ENCODE measurements around the gene KRTAP2-3.
"Not testable (repeated sequence)": the region's sequence is repeated elsewhere in the genome, so short reads cannot be mapped to it uniquely, and the experiment has no call there.

KRTAP2-3 gene

GRCh38 chr17:41084100-41084856 is 24.4 kb upstream of the KRTAP2-3 start, which contains the start of gene KRTAP4-7:
Gene KRTAP4-7, plus strand, starts transcription at chr17:41084150. Its CDS starts 57 bp downstream, at chr17:41084207.
- H3K4me1 ChIP-seq (ENCODE audit: control insufficient read depth in 2 of 2, insufficient read depth in 1 of 2, low read depth in 1 of 2, low read length in 2 of 2); H3K79me1 ChIP-seq (ENCODE audit: low read depth, low read length): not testable (repeated sequence)
- WGBS, 2 donors (ENCODE audit: extremely low coverage in 2 of 2, insufficient read length in 2 of 2, insufficient replicate concordance in 1 of 2): no CpG with 5 or more reads among the region's 14 CpGs

GRCh38 chr17:41083427-41083826 is 23.5 kb upstream of the KRTAP2-3 start:
- not testable (repeated sequence) for H3K9ac ChIP-seq (ENCODE audit: low read depth, low read length, poor library complexity); H2BK12ac ChIP-seq (ENCODE audit: low read length); H2AK5ac ChIP-seq (ENCODE audit: low read depth, low read length); H3K4ac ChIP-seq (ENCODE audit: low read length); H3K36me3 ChIP-seq (replicated peaks in 1 of 2; ENCODE audit: control insufficient read depth in 2 of 2, insufficient read depth in 2 of 2, low read length in 2 of 2); H4K8ac ChIP-seq (ENCODE audit: low read depth, low read length); H2AFZ ChIP-seq (ENCODE audit: low read length); H3K27me3 ChIP-seq (ENCODE audit: control insufficient read depth in 3 of 3, insufficient read depth in 3 of 3, low read depth in 1 of 3, low read length in 3 of 3); H2BK5ac ChIP-seq (ENCODE audit: low read length); H3K18ac ChIP-seq (ENCODE audit: low read length); H2BK120ac ChIP-seq (ENCODE audit: low read depth, low read length); H2BK15ac ChIP-seq (ENCODE audit: low read length); H3K27ac ChIP-seq (replicated peaks; ENCODE audit: low read length); H3K9me3 ChIP-seq (replicated peaks in 1 of 2; ENCODE audit: control insufficient read depth in 2 of 2, insufficient read depth in 1 of 2, low read depth in 1 of 2, low read length in 2 of 2); H3K4me1 ChIP-seq (ENCODE audit: control insufficient read depth in 2 of 2, insufficient read depth in 1 of 2, low read depth in 1 of 2, low read length in 2 of 2); DNase-seq (ENCODE audit: low spot score); H4K91ac ChIP-seq (ENCODE audit: low read depth, low read length, poor library complexity); H3K14ac ChIP-seq (ENCODE audit: low read length); H3K79me1 ChIP-seq (ENCODE audit: low read depth, low read length); H3K4me2 ChIP-seq (ENCODE audit: insufficient read depth, low read length, poor library complexity, severe bottlenecking); H3K23ac ChIP-seq (ENCODE audit: low read depth, low read length, poor library complexity); H3K4me3 ChIP-seq (ENCODE audit: low read length in 2 of 2)
- no CpG with 5 or more reads among the region's 2 CpGs for WGBS, 2 donors (ENCODE audit: extremely low coverage in 2 of 2, insufficient read length in 2 of 2, insufficient replicate concordance in 1 of 2)

More at GRCh38 chr17:41084100-41084856, 24.4 kb upstream of the KRTAP2-3 start, which contains the start of gene KRTAP4-7:
- not testable (repeated sequence) for H3K4ac ChIP-seq (ENCODE audit: low read length); H2AFZ ChIP-seq (ENCODE audit: low read length); DNase-seq (ENCODE audit: low spot score); H2BK15ac ChIP-seq (ENCODE audit: low read length); H3K18ac ChIP-seq (ENCODE audit: low read length); H3K4me2 ChIP-seq (ENCODE audit: insufficient read depth, low read length, poor library complexity, severe bottlenecking); H2BK120ac ChIP-seq (ENCODE audit: low read depth, low read length); H3K27me3 ChIP-seq (ENCODE audit: control insufficient read depth in 3 of 3, insufficient read depth in 3 of 3, low read depth in 1 of 3, low read length in 3 of 3); H3K27ac ChIP-seq (replicated peaks; ENCODE audit: low read length); H3K23ac ChIP-seq (ENCODE audit: low read depth, low read length, poor library complexity); H2BK5ac ChIP-seq (ENCODE audit: low read length); H2AK5ac ChIP-seq (ENCODE audit: low read depth, low read length); H3K36me3 ChIP-seq (replicated peaks in 1 of 2; ENCODE audit: control insufficient read depth in 2 of 2, insufficient read depth in 2 of 2, low read length in 2 of 2); H3K4me3 ChIP-seq (ENCODE audit: low read length in 2 of 2); H3K9me3 ChIP-seq (replicated peaks in 1 of 2; ENCODE audit: control insufficient read depth in 2 of 2, insufficient read depth in 1 of 2, low read depth in 1 of 2, low read length in 2 of 2); H2BK12ac ChIP-seq (ENCODE audit: low read length); H3K9ac ChIP-seq (ENCODE audit: low read depth, low read length, poor library complexity); H4K8ac ChIP-seq (ENCODE audit: low read depth, low read length); H4K91ac ChIP-seq (ENCODE audit: low read depth, low read length, poor library complexity); H3K14ac ChIP-seq (ENCODE audit: low read length)

GRCh38 chr17:41082626-41083025 is 22.7 kb upstream of the KRTAP2-3 start:
- H3K23ac ChIP-seq (ENCODE audit: low read depth, low read length, poor library complexity): no peak overlapping the region
- H3K4me1 ChIP-seq (ENCODE audit: control insufficient read depth in 2 of 2, insufficient read depth in 1 of 2, low read depth in 1 of 2, low read length in 2 of 2): no peaks in the 10 kb centered on the region
- no peak overlapping the region for H2AK5ac ChIP-seq (ENCODE audit: low read depth, low read length)
- H3K79me1 ChIP-seq (ENCODE audit: low read depth, low read length): no peaks in the 10 kb centered on the region
- H2BK12ac ChIP-seq (ENCODE audit: low read length): no peak overlapping the region
- H2BK15ac ChIP-seq (ENCODE audit: low read length): no peak overlapping the region
- no peak overlapping the region for H3K4me3 ChIP-seq (ENCODE audit: low read length in 2 of 2)
- H3K18ac ChIP-seq (ENCODE audit: low read length): no peak overlapping the region
- H2AFZ ChIP-seq (ENCODE audit: low read length): no peak overlapping the region
- H3K9me3 ChIP-seq (replicated peaks in 1 of 2; ENCODE audit: control insufficient read depth in 2 of 2, insufficient read depth in 1 of 2, low read depth in 1 of 2, low read length in 2 of 2): no peaks in the 10 kb centered on the region
- DNase-seq (ENCODE audit: low spot score): no peak
- H3K9ac ChIP-seq (ENCODE audit: low read depth, low read length, poor library complexity): no peak overlapping the region
- no peak overlapping the region for H3K27ac ChIP-seq (replicated peaks; ENCODE audit: low read length)
- no peak overlapping the region for H3K4me2 ChIP-seq (ENCODE audit: insufficient read depth, low read length, poor library complexity, severe bottlenecking)
- no peak overlapping the region for H2BK120ac ChIP-seq (ENCODE audit: low read depth, low read length)
- WGBS, 2 donors (ENCODE audit: extremely low coverage in 2 of 2, insufficient read length in 2 of 2, insufficient replicate concordance in 1 of 2): no CpG with 5 or more reads among the region's 4 CpGs
- H3K36me3 ChIP-seq (replicated peaks in 1 of 2; ENCODE audit: control insufficient read depth in 2 of 2, insufficient read depth in 2 of 2, low read length in 2 of 2): no peaks in the 10 kb centered on the region
- no peaks in the 10 kb centered on the region for H3K27me3 ChIP-seq (ENCODE audit: control insufficient read depth in 3 of 3, insufficient read depth in 3 of 3, low read depth in 1 of 3, low read length in 3 of 3)
- H2BK5ac ChIP-seq (ENCODE audit: low read length): no peak overlapping the region
- no peak overlapping the region for H3K14ac ChIP-seq (ENCODE audit: low read length)
- H3K4ac ChIP-seq (ENCODE audit: low read length): no peak overlapping the region
- H4K8ac ChIP-seq (ENCODE audit: low read depth, low read length): no peak overlapping the region
- H4K91ac ChIP-seq (ENCODE audit: low read depth, low read length, poor library complexity): no peak overlapping the region

- Histone ChIP-seq H3K18ac (ENCODE audit: low read length) (no peak overlapping the region), H3K27me3 (ENCODE audit: control insufficient read depth in 3 of 3, insufficient read depth in 3 of 3, low read depth in 1 of 3, low read length in 3 of 3) (no peaks in the 10 kb centered on the region), H3K4ac (ENCODE audit: low read length) (no peak overlapping the region), H3K14ac (ENCODE audit: low read length) (no peak overlapping the region), H4K91ac (ENCODE audit: low read depth, low read length, poor library complexity) (no peak overlapping the region), H2AFZ (ENCODE audit: low read length) (no peak overlapping the region), H3K4me3 (ENCODE audit: low read length in 2 of 2) (no peak overlapping the region), H3K9me3 (replicated peaks in 1 of 2; ENCODE audit: control insufficient read depth in 2 of 2, insufficient read depth in 1 of 2, low read depth in 1 of 2, low read length in 2 of 2) (no peaks in the 10 kb centered on the region), H3K27ac (replicated peaks; ENCODE audit: low read length) (no peak overlapping the region), H2BK120ac (ENCODE audit: low read depth, low read length) (no peak overlapping the region), H3K4me1 (ENCODE audit: control insufficient read depth in 2 of 2, insufficient read depth in 1 of 2, low read depth in 1 of 2, low read length in 2 of 2) (no peaks in the 10 kb centered on the region), H3K4me2 (ENCODE audit: insufficient read depth, low read length, poor library complexity, severe bottlenecking) (no peak overlapping the region), H2BK5ac (ENCODE audit: low read length) (no peak overlapping the region), H2BK15ac (ENCODE audit: low read length) (no peak overlapping the region), H2AK5ac (ENCODE audit: low read depth, low read length) (no peak overlapping the region), H4K8ac (ENCODE audit: low read depth, low read length) (no peak overlapping the region), H3K23ac (ENCODE audit: low read depth, low read length, poor library complexity) (no peak overlapping the region), H3K9ac (ENCODE audit: low read depth, low read length, poor library complexity) (no peak overlapping the region), H3K79me1 (ENCODE audit: low read depth, low read length) (no peaks in the 10 kb centered on the region), H2BK12ac (ENCODE audit: low read length) (no peak overlapping the region), H3K36me3 (replicated peaks in 1 of 2; ENCODE audit: control insufficient read depth in 2 of 2, insufficient read depth in 2 of 2, low read length in 2 of 2) (no peaks in the 10 kb centered on the region)
- no peak for DNase-seq (ENCODE audit: low spot score)
Observed at GRCh38 chr17:41076788-41077187, 16.9 kb upstream of the KRTAP2-3 start.

Measured in neuronal stem cell (in vitro differentiated cells).